Activated B cell treated with CpG ODN at 0.5 μM for 24 hours (primary cell): ENCODE data around the gene ARID5A. TPM values are rescaled to one million over a fixed set of nuclear protein-coding genes. Genes with fewer than 3 reads are reported as not detected.

Source experiments
- total RNA-seq: library from RNA; stranded (reverse); gene quantifications from 2 replicates; pipeline ENCODE4 v1.2.3, GENCODE V29; 2022

ARID5A gene
- total RNA-seq, 1 donor from 2014 or later = 83.5 TPM

Other genes starting within 250 kb of the ARID5A start
- gene SNRNP200, start 231.2 kb upstream of the ARID5A start, total RNA-seq = 185 and 208 TPM in 2 replicates
- gene ITPRIPL1, start 211.4 kb upstream of the ARID5A start, total RNA-seq = 2.7 and 4.4 TPM in 2 replicates
- 1.8 and 2.4 TPM in 2 replicates for gene NCAPH, start 201.0 kb upstream of the ARID5A start, total RNA-seq
- not detected in 2 replicates for gene NEURL3, start 31.4 kb upstream of the ARID5A start, total RNA-seq
- 24.6 and 31.4 TPM in 2 replicates for gene KANSL3, start 101.6 kb downstream of the ARID5A start, total RNA-seq
- gene FER1L5, start 106.0 kb downstream of the ARID5A start, total RNA-seq = not detected in 2 replicates
- gene LMAN2L, start 203.3 kb downstream of the ARID5A start, total RNA-seq = 7.1 and 8.9 TPM in 2 replicates
- gene CNNM4, start 224.2 kb downstream of the ARID5A start, total RNA-seq = 7.4 and 10.0 TPM in 2 replicates